ENCODE results near the gene OXER1.

- TF ChIP-seq HOMEZ (CRISPR knock-in tag; IDR thresholded peaks at IDR 0.05) (no peak), EHMT2 (IDR thresholded peaks at IDR 0.05) (no peak), MYC (IDR thresholded peaks at IDR 0.05; ENCODE audit: low read depth, low read length) (no peak), MYC (CRISPR knock-in tag; IDR thresholded peaks at IDR 0.05; ENCODE audit: borderline replicate concordance, low read depth) (no peak), ZNF740 (CRISPR knock-in tag; IDR thresholded peaks at IDR 0.05) (no peak), ZNF740 (tag; IDR thresholded peaks at IDR 0.05) (no peak), POLR2AphosphoS5 (IDR thresholded peaks at IDR 0.05; ENCODE audit: control insufficient read depth, insufficient read depth, low read depth, low read length) (no peak), MAZ (CRISPR knock-in tag; conservative IDR thresholded peaks at IDR 0.05 in 1 of 2, IDR thresholded peaks at IDR 0.05 in 1 of 2) (no peak)
These were observed 29.7 kb upstream of the OXER1 start for GRCh38 chr2:42793334-42794270.
